Neural progenitor cell (in vitro differentiated cells): ENCODE data around the gene VRK3.

ENCODE experiments used
- EZH2 ChIP-seq: fragments of 200-600 bp; sonication (generic); IDR thresholded peaks from 2 replicates; pipeline ENCODE4 v1.6.1; 2017; ENCODE audit warnings: antibody characterized with exemption, mild to moderate bottlenecking, moderate library complexity
- EZH2phosphoT487 ChIP-seq: fragments of 200-600 bp; sonication (generic); IDR thresholded peaks from 2 replicates; pipeline ENCODE4 v1.6.1; 2017; ENCODE audit warnings: antibody characterized with exemption
- TF ChIP-seq, protein P1 (sequence below): fragments of 200-600 bp; sonication (generic); IDR thresholded peaks from 2 replicates; pipeline ENCODE4 v1.5.1; 2017; ENCODE audit warnings: antibody characterized with exemption, mild to moderate bottlenecking

DNA sequence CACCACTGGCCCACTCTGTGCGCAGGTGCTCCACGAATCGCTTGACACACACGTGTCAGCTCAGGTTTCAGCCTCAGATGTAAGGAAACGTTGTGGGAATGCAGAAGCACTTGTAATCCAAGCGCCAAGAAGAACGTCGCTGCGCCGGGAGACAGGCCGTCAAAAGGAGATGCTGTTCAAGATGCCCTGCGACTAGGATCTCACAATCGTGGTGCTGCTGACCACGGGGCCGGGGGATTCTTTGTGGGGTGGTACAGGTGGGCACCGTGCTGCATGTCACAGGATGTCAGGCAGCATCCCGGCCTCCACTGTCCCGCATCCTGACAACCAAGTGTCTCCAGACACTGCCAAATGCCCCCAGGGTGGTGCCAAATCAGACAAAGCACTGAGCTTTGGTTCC, 47.3 kb downstream of the VRK3 start:
- TF ChIP-seq, protein P1, sequence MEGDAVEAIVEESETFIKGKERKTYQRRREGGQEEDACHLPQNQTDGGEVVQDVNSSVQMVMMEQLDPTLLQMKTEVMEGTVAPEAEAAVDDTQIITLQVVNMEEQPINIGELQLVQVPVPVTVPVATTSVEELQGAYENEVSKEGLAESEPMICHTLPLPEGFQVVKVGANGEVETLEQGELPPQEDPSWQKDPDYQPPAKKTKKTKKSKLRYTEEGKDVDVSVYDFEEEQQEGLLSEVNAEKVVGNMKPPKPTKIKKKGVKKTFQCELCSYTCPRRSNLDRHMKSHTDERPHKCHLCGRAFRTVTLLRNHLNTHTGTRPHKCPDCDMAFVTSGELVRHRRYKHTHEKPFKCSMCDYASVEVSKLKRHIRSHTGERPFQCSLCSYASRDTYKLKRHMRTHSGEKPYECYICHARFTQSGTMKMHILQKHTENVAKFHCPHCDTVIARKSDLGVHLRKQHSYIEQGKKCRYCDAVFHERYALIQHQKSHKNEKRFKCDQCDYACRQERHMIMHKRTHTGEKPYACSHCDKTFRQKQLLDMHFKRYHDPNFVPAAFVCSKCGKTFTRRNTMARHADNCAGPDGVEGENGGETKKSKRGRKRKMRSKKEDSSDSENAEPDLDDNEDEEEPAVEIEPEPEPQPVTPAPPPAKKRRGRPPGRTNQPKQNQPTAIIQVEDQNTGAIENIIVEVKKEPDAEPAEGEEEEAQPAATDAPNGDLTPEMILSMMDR, result no peak
- TF ChIP-seq EZH2 (no peak), EZH2phosphoT487 (no peak)
